GM23338 (cell line): Measurements from ENCODE around the gene SBSN.

Experiments
- CREB1 ChIP-seq: fragments of 250-450 bp; sonication (Bioruptor Pico); IDR thresholded peaks from 2 replicates; pipeline ENCODE4 v1.5.0; 2020; ENCODE audit warnings: low read depth, mild to moderate bottlenecking, moderate library complexity
- CTCF ChIP-seq, 2 experiments: fragments of 200-600 bp in 1 of 2; sonication (generic) in 1 of 2; conservative IDR thresholded peaks; 2 replicates each; pipeline versions ENCODE4 v1.5.1 to v1.6.1; 2016 to 2017; ENCODE audit warnings: antibody characterized with exemption in 2 of 2, low read depth in 2 of 2, mild to moderate bottlenecking in 2 of 2, moderate library complexity in 1 of 2
- EZH2 ChIP-seq: fragments of 200-600 bp; sonication (generic); IDR thresholded peaks from one replicate; pipeline ENCODE4 v1.8.0; 2017; ENCODE audit warnings: antibody characterized with exemption, mild to moderate bottlenecking, low read depth; ENCODE audit not compliant: unreplicated experiment
- EZH2phosphoT487 ChIP-seq: fragments of 200-600 bp; sonication (generic); IDR thresholded peaks from one replicate; pipeline ENCODE4 v1.8.1; 2018; ENCODE audit warnings: antibody characterized with exemption; ENCODE audit not compliant: unreplicated experiment
- POLR2AphosphoS5 ChIP-seq: IDR thresholded peaks from 2 replicates; pipeline ENCODE4 v1.6.1; 2016; ENCODE audit warnings: antibody characterized with exemption, low read depth
- REST ChIP-seq: IDR thresholded peaks from one replicate; pipeline ENCODE4 v1.6.1; 2018; ENCODE audit warnings: antibody characterized with exemption; ENCODE audit not compliant: unreplicated experiment

GRCh38 chr19:35539314-35539713, 11.2 kb upstream of the SBSN start:
- TF ChIP-seq CTCF (conservative IDR thresholded peaks at IDR 0.05; ENCODE audit: low read depth in 2 of 2) (no peak), EZH2 (no peak), REST (no peak), POLR2AphosphoS5 (no peak), EZH2phosphoT487 (no peak), CREB1 (CRISPR knock-in tag) (no peak)
